ENCODE measurements around the gene CHMP1A.

DNA sequence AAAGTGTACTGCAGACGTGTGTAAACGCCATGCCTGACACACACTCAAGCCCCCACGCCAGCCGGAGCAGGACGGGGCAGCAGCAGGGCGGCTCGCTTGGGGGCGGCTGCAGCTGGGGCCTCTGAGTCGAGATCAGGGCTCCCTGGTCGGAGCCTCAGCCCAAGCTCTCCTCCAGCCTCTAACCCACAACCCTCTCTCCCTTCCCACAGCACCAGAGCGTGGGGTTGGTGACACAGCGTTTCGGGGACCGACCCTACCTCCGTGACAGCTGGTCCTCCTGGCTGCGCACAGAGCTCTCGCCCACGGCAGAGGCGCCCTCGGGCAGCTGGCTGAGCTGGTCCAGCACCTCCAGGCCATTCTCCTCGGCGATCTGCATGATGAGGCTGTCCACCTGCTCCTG, 11.2 kb downstream of the CHMP1A start:
- TF ChIP-seq, protein P1, sequence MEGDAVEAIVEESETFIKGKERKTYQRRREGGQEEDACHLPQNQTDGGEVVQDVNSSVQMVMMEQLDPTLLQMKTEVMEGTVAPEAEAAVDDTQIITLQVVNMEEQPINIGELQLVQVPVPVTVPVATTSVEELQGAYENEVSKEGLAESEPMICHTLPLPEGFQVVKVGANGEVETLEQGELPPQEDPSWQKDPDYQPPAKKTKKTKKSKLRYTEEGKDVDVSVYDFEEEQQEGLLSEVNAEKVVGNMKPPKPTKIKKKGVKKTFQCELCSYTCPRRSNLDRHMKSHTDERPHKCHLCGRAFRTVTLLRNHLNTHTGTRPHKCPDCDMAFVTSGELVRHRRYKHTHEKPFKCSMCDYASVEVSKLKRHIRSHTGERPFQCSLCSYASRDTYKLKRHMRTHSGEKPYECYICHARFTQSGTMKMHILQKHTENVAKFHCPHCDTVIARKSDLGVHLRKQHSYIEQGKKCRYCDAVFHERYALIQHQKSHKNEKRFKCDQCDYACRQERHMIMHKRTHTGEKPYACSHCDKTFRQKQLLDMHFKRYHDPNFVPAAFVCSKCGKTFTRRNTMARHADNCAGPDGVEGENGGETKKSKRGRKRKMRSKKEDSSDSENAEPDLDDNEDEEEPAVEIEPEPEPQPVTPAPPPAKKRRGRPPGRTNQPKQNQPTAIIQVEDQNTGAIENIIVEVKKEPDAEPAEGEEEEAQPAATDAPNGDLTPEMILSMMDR (IDR thresholded peaks at IDR 0.05), result no peak
- no peak for TF ChIP-seq POLR2A (IDR thresholded peaks at IDR 0.05)

Measured in body of pancreas (tissue), 4 donors.